ENCODE measurements around the gene PARP11.

The PARP11 gene

DNA sequence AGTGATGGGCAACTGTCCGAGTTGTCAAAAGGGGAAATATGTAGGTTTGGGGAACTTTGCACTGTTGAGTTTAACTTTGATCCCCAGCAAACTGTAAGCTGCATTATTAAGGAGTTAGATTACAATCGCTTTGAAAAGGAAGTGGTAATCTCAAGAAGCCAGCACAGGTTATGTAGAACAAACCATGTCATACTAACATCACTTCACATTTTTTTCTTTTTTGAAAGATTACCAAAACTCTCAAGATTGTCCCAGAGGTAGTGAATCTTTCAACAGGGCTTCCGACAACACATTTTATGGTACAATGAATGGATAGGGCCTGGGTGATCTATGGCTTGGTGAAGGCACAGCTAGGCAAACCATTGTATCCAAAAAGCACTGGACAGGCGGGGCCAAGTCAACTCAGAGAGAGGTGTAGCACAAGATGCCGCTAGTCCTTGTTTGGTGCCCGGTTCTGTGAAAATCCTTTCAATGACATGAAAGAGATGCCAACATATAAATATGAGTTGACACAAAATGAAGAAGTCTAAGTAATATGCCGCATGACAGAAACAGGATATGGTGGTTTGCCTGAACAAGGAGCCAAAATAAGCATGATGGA lies 24.3 kb upstream of the PARP11 start:
- TF ChIP-seq, protein P1, sequence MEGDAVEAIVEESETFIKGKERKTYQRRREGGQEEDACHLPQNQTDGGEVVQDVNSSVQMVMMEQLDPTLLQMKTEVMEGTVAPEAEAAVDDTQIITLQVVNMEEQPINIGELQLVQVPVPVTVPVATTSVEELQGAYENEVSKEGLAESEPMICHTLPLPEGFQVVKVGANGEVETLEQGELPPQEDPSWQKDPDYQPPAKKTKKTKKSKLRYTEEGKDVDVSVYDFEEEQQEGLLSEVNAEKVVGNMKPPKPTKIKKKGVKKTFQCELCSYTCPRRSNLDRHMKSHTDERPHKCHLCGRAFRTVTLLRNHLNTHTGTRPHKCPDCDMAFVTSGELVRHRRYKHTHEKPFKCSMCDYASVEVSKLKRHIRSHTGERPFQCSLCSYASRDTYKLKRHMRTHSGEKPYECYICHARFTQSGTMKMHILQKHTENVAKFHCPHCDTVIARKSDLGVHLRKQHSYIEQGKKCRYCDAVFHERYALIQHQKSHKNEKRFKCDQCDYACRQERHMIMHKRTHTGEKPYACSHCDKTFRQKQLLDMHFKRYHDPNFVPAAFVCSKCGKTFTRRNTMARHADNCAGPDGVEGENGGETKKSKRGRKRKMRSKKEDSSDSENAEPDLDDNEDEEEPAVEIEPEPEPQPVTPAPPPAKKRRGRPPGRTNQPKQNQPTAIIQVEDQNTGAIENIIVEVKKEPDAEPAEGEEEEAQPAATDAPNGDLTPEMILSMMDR (IDR thresholded peaks at IDR 0.05; ENCODE audit: insufficient read depth, missing control alignments), result no peak
- DNase-seq (ENCODE audit: insufficient read length, low spot score) (no peak), FAIRE-seq (no peak)

DNA sequence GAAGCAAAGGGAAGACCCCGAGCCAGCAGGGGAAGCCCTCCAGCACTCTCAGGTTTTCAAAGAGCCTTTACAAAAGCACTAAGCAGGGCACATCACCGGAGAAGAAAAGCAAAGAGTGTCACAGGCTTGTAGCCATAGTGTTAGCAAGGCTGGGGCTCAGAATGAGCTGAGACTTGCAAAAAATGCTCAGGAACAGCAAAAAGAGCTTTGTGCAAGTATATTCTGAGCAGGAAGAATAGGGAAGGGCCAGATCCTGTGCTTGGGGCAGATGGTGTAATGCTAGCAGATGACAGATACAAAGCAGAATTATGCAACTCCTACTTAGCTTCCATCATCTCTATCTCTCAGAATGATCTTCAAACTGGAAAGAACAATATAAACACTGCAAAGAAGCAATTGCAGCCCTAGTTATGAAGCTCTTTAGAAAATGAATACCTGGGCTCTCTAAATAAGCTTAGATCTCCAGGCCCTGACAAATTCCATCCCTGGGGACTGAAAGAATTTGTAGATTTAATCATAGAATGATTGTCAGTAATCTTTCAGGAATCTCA lies 23.7 kb upstream of the PARP11 start:
- no peak for DNase-seq (ENCODE audit: insufficient read length, low spot score)
- TF ChIP-seq, protein P1 (IDR thresholded peaks at IDR 0.05; ENCODE audit: insufficient read depth, missing control alignments), result no peak
- no peak for FAIRE-seq

DNA sequence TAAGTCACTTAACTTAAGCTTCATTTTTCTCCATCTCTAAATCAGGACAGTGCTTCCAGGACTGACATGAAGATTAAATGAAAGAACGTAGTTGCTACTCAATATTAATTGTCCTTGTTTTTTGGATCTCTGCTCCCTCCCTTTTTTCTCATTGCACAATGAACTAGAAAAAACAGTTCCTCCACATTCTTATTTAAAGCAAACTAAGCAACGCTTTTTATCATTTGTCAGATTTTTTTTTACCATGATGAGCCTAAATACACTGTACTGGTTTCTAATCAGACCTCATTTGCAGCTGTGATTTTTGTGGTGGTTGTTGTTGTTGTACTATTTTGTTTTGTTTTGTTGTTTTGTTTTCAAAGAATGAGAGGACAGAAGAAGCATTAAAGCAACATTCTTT lies 23.2 kb upstream of the PARP11 start:
- TF ChIP-seq, protein P1 (IDR thresholded peaks at IDR 0.05; ENCODE audit: insufficient read depth, missing control alignments), result no peak
- FAIRE-seq, result no peak
- DNase-seq (ENCODE audit: insufficient read length, low spot score), result no peak

DNA sequence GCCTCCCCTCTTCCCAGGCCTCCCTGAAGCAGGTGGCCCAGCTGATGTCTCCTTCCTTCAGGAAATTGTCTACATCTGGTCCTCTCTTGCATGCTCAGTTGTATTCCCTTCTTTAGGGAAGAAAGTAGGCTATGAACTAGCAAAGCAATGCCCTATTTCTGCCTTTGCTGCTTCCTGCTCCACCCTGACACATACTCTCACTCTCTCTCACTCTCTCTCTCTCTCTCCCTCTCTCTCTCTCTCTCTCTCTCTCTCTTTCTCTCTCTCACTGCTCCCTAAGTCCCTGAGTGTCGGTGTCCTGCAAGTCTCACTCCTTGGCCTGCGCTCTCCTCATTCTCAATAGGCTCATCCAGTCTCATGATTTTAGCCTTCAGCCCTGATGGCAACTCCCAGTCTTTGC lies 19.4 kb upstream of the PARP11 start:
- DNase-seq (ENCODE audit: insufficient read length, low spot score) (no peak), FAIRE-seq (no peak)
- TF ChIP-seq, protein P1 (IDR thresholded peaks at IDR 0.05; ENCODE audit: insufficient read depth, missing control alignments), result no peak

DNA sequence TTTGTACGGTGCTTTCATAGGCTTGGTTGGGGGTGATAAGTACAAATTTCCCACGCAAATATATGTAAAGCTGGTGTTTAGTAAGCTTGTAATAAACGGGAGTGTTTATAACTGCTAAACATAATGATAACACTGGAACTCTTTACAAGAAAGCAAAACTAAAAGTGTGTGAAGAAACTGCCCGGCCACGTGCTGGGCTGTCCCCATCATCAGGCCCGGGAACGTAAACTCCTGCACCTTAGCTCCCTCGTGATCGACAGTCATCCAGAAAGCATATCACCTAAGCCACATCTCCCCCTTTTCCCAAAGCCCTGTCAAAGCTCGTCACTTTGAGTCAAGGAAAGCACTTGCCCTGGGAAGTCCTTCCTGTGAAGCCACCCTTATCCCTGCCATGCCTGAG lies 18.0 kb upstream of the PARP11 start:
- FAIRE-seq, result no peak
- TF ChIP-seq, protein P1 (IDR thresholded peaks at IDR 0.05; ENCODE audit: insufficient read depth, missing control alignments), result no peak
- no peak for DNase-seq (ENCODE audit: insufficient read length, low spot score)

DNA sequence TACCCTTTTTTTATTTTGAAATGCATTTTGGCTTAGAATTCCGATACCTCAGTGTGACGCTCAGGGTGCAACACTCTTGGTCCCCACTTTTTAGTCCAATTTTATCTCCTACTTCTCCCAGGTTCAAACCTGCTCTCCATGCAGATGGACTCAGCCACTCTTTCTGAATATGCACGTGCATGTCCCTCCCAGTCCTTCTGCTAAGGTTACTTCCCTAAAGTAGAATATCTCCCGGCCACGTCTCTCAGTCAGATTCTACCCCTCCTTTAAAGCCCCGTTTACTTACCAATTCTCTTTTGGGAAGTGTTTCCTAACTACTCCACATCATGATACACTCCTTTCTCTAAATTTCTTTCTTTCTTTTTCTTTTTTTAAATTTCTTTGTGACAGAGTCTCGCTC lies 15.5 kb upstream of the PARP11 start:
- DNase-seq (ENCODE audit: insufficient read length, low spot score) (no peak), FAIRE-seq (no peak)
- TF ChIP-seq, protein P1 (IDR thresholded peaks at IDR 0.05; ENCODE audit: insufficient read depth, missing control alignments), result no peak

DNA sequence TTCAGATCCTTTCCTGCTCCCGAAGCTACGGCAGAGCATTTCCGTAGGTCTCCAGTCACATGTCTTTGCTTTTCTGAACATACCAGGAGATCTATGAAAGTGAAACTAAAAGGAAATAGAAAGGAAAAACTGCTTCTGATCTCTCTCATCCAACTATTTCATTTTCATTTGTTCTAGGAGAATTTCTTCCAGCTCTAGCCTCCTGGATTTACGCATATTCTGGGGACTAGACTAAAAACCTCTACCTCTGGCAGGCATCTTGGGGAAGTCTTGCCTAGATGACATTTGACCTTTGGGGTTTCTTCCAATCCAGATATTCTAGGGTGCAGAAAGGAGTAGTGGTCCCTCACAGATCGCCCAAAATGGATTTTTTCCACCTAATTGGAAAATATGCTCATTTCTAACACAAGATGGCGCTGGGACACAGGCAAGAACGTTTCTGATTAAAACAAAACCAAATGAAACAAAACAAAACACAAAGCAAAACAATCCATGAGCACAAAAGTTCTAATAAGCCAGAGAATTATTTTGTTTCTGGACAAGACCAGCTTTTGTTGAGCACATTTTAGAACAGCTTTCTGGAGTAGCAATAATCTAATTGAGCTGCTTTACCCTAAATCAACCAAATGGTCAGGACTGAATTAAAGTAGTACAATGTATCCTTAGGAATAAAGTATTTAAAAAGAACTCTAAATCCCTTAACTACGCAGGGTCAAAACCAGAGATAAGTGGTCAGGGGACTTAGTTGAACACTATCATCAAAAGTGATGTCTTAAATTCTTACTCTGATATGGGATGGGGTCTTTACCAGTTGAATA lies 12.3 kb upstream of the PARP11 start:
- DNase-seq (ENCODE audit: insufficient read length, low spot score) (no peak), FAIRE-seq (peak; percentile 77)
- TF ChIP-seq, protein P1 (IDR thresholded peaks at IDR 0.05; ENCODE audit: insufficient read depth, missing control alignments), result peak; percentile 93

Measured in D721Med (cell line).